ENCODE results near the gene SLC22A12.

The SLC22A12 gene

GRCh38 chr11:64562723-64563351, 28.2 kb upstream of the SLC22A12 start:
- no peak for DNase-seq (ENCODE audit: low read depth in 2 of 2)

GRCh38 chr11:64563966-64564365, 27.1 kb upstream of the SLC22A12 start:
- no peak for DNase-seq (ENCODE audit: low read depth in 2 of 2)

GRCh38 chr11:64564419-64564818, 26.6 kb upstream of the SLC22A12 start:
- no peak for DNase-seq (ENCODE audit: low read depth in 2 of 2)

- no peak for DNase-seq (ENCODE audit: low read depth in 2 of 2)
These were observed 25.8 kb upstream of the SLC22A12 start for GRCh38 chr11:64564947-64565889.

- DNase-seq (ENCODE audit: low read depth in 2 of 2), result no peak
These were observed 24.7 kb upstream of the SLC22A12 start for GRCh38 chr11:64566042-64566914.

GRCh38 chr11:64566915-64567891, 23.8 kb upstream of the SLC22A12 start:
- no peak for DNase-seq (ENCODE audit: low read depth in 2 of 2)

GRCh38 chr11:64568041-64568571, 22.9 kb upstream of the SLC22A12 start:
- DNase-seq (ENCODE audit: low read depth in 2 of 2), result no peak

GRCh38 chr11:64568584-64569140, 22.4 kb upstream of the SLC22A12 start:
- no peak for DNase-seq (ENCODE audit: low read depth in 2 of 2)

- no peak for DNase-seq (ENCODE audit: low read depth in 2 of 2)
These were observed 21.6 kb upstream of the SLC22A12 start for GRCh38 chr11:64569300-64569970.

- DNase-seq (ENCODE audit: low read depth in 2 of 2), result no peak
These were observed 20.7 kb upstream of the SLC22A12 start for GRCh38 chr11:64570341-64570740.

- no peak for DNase-seq (ENCODE audit: low read depth in 2 of 2)
These were observed 20.0 kb upstream of the SLC22A12 start for GRCh38 chr11:64571050-64571409.

- DNase-seq (ENCODE audit: low read depth in 2 of 2), result no peak
These were observed 19.5 kb upstream of the SLC22A12 start for GRCh38 chr11:64571410-64572091.

- no peak for DNase-seq (ENCODE audit: low read depth in 2 of 2)
These were observed 18.9 kb upstream of the SLC22A12 start for GRCh38 chr11:64572143-64572542.

- no peak for DNase-seq (ENCODE audit: low read depth in 2 of 2)
These were observed 13.8 kb upstream of the SLC22A12 start for GRCh38 chr11:64577202-64577601.

GRCh38 chr11:64580412-64580811, 10.6 kb upstream of the SLC22A12 start:
- DNase-seq (ENCODE audit: low read depth in 2 of 2), result no peak

- DNase-seq (ENCODE audit: low read depth in 2 of 2), result no peak
These were observed 9.9 kb upstream of the SLC22A12 start for GRCh38 chr11:64581057-64581523.

- DNase-seq (ENCODE audit: low read depth in 2 of 2), result no peak
These were observed 8.1 kb upstream of the SLC22A12 start for GRCh38 chr11:64582885-64583284.

GRCh38 chr11:64583296-64584262, 7.4 kb upstream of the SLC22A12 start:
- DNase-seq (ENCODE audit: low read depth in 2 of 2), result no peak

Measured in stimulated activated CD8-positive, alpha-beta memory T cell treated with anti-CD3 and anti-CD28 coated beads, Interleukin-2, amount 100 ng/mL, for 48 hours (primary cell).